GM12878 (cell line): ENCODE results near the gene MGME1. TPM values are rescaled to one million over a fixed set of nuclear protein-coding genes. Genes with fewer than 3 reads are reported as not detected.

Experiments used
- ATAC-seq: fragments of 200-7000 bp; cut with Tn5 transposase; 3 replicates; pipeline ENCODE4 v1.9.1; 2020; ENCODE audit warnings: mild to moderate bottlenecking, moderate library complexity
- BruUV-seq: library from RNA; stranded (reverse); fragments of 400-500 nt; replicated peaks from 2 replicates; lab custom pipeline; 2021; lab: Mats Ljungman, UMichigan
- CTCF ChIA-PET: fragments of 300-600 bp; sonication (Branson Sonifier 250); formaldehyde crosslinking; extraction: SDS; loops from one replicate; lab custom pipeline; 2021; ENCODE audit warnings: inconsistent platforms; lab: Yijun Ruan, JAX
- POLR2A ChIA-PET: fragments of 350-600 bp; formaldehyde crosslinking; extraction: SDS; loops from one replicate; lab custom pipeline; 2021; ENCODE audit warnings: inconsistent platforms; lab: Charles Lee
- RAD21 ChIA-PET: fragments of 300-600 bp; sonication (Branson Sonifier 250); formaldehyde crosslinking; loops from one replicate; lab custom pipeline; 2023; ENCODE audit warnings: antibody characterized with exemption; ENCODE audit not compliant: unreplicated experiment; lab: Charles Lee
- SMC1A ChIA-PET: fragments of 300-600 bp; sonication (Branson Sonifier 250); formaldehyde crosslinking; loops from one replicate; lab custom pipeline; 2023; ENCODE audit not compliant: unreplicated experiment, uncharacterized antibody; lab: Charles Lee
- DNase-seq: peaks from one replicate; pipeline ENCODE4 v3.0.0-alpha.2; 2011; ENCODE audit warnings: low read depth, low spot score
- FAIRE-seq: peaks from 3 replicates; lab custom pipeline; 2011; peaks lifted over from hg19 to GRCh38; lab: Jason Lieb, UNC
- H2AFZ ChIP-seq: 2 replicates; pipeline ENCODE4 v1.6.0; 2011; ENCODE audit warnings: low read depth, low read length, control low read depth; ENCODE audit not compliant: control insufficient read depth
- H3K27ac ChIP-seq: 2 replicates; pipeline ENCODE4 v1.5.1; 2011; ENCODE audit warnings: control low read depth; ENCODE audit not compliant: control insufficient read depth, insufficient read depth
- H3K27me3 ChIP-seq, 2 experiments: replicated peaks in 1 of 2; 2 replicates each; pipeline versions ENCODE4 v1.6.0 to v1.6.1; 2011; ENCODE audit warnings: low read length in 1 of 2; ENCODE audit not compliant: control insufficient read depth in 2 of 2, insufficient read depth in 2 of 2
- H3K36me3 ChIP-seq, 2 experiments: 2 replicates each; pipeline ENCODE4 v1.5.1; 2011; ENCODE audit warnings: low read length in 1 of 2; ENCODE audit not compliant: control insufficient read depth in 2 of 2, insufficient read depth in 2 of 2
- H3K4me1 ChIP-seq: 2 replicates; pipeline ENCODE4 v1.6.1; 2011; ENCODE audit warnings: mild to moderate bottlenecking, low read length, moderate library complexity, mixed read lengths; ENCODE audit not compliant: control insufficient read depth, insufficient read depth
- H3K4me2 ChIP-seq: 2 replicates; pipeline ENCODE4 v1.6.0; 2011; ENCODE audit warnings: control low read depth; ENCODE audit not compliant: control insufficient read depth, insufficient read depth
- H3K4me3 ChIP-seq: fragments of 200-600 bp; sonication (generic); 2 replicates; pipeline ENCODE4 v1.5.1; 2016
- H3K79me2 ChIP-seq: 2 replicates; pipeline ENCODE4 v1.6.0; 2011; ENCODE audit warnings: low read length; ENCODE audit not compliant: control insufficient read depth, insufficient read depth
- H3K9ac ChIP-seq: 2 replicates; pipeline ENCODE4 v1.8.0; 2011; ENCODE audit warnings: low read length, control low read depth, mixed read lengths; ENCODE audit not compliant: control insufficient read depth, insufficient read depth
- H3K9me3 ChIP-seq: replicated peaks from 3 replicates; pipeline ENCODE4 v1.5.1; 2011; ENCODE audit warnings: mild to moderate bottlenecking, low read length; ENCODE audit not compliant: control insufficient read depth, insufficient read depth
- H4K20me1 ChIP-seq: 2 replicates; pipeline ENCODE4 v1.6.0; 2011; ENCODE audit not compliant: control insufficient read depth, insufficient read depth
- ATF7 ChIP-seq: fragments of 450-650 bp; IDR thresholded peaks from 2 replicates; pipeline ENCODE4 v1.6.1; 2016; ENCODE audit warnings: low read depth, mild to moderate bottlenecking
- CHD1 ChIP-seq: IDR thresholded peaks from 2 replicates; pipeline ENCODE4 v1.6.1; 2012; ENCODE audit warnings: low read depth, low read length, improper control_type of control experiment
- CREM ChIP-seq: IDR thresholded peaks from 2 replicates; pipeline ENCODE4 v1.6.1; 2014; ENCODE audit warnings: antibody characterized with exemption, low read depth
- EP300 ChIP-seq, 2 experiments: fragments of 150-350 bp in 1 of 2; IDR thresholded peaks; 2 replicates each; pipeline ENCODE4 v1.6.1; 2011 to 2012; ENCODE audit warnings: low read depth in 2 of 2, low read length in 2 of 2, borderline replicate concordance in 1 of 2, improper control_type of control experiment in 1 of 2, inconsistent platforms in 1 of 2; ENCODE audit not compliant: control insufficient read depth in 1 of 2
- HDAC2 ChIP-seq: fragments of 200-600 bp; sonication (generic); IDR thresholded peaks from 2 replicates; pipeline ENCODE4 v1.6.1; 2017
- IKZF1 ChIP-seq: fragments of 450-650 bp; conservative IDR thresholded peaks from 2 replicates; pipeline ENCODE4 v1.6.1; 2017; ENCODE audit warnings: antibody characterized with exemption, mild to moderate bottlenecking
- KDM1A ChIP-seq: fragments of 200-600 bp; sonication (generic); IDR thresholded peaks from 2 replicates; pipeline ENCODE4 v1.6.1; 2016; ENCODE audit warnings: borderline replicate concordance
- LARP7 ChIP-seq: fragments of 450-650 bp; IDR thresholded peaks from 2 replicates; pipeline ENCODE4 v1.6.1; 2017; ENCODE audit warnings: mild to moderate bottlenecking
- MEF2A ChIP-seq: IDR thresholded peaks from 2 replicates; pipeline ENCODE4 v1.6.1; 2011; ENCODE audit warnings: low read depth, mild to moderate bottlenecking, low read length, moderate library complexity; ENCODE audit not compliant: insufficient read depth
- NFIC ChIP-seq: IDR thresholded peaks from 2 replicates; pipeline ENCODE4 v1.6.1; 2012; ENCODE audit warnings: low read depth, mild to moderate bottlenecking, inconsistent platforms, low read length, moderate library complexity
- NFYB ChIP-seq: IDR thresholded peaks from 2 replicates; pipeline ENCODE4 v1.6.1; 2011; ENCODE audit warnings: low read depth, mild to moderate bottlenecking, low read length, improper control_type of control experiment, moderate library complexity; ENCODE audit not compliant: insufficient read depth
- NR2F1 ChIP-seq: fragments of 450-650 bp; conservative IDR thresholded peaks from 2 replicates; pipeline ENCODE4 v1.6.1; 2017; ENCODE audit warnings: mild to moderate bottlenecking
- PAX5 ChIP-seq: IDR thresholded peaks from 2 replicates; pipeline ENCODE4 v1.6.1; 2011; ENCODE audit warnings: low read depth, low read length, borderline replicate concordance
- RUNX3 ChIP-seq: IDR thresholded peaks from 2 replicates; pipeline ENCODE4 v1.6.1; 2012; ENCODE audit warnings: low read length, inconsistent platforms
- SIX5 ChIP-seq: IDR thresholded peaks from 2 replicates; pipeline ENCODE4 v1.6.1; 2011; ENCODE audit warnings: mild to moderate bottlenecking, low read depth, low read length, moderate library complexity; ENCODE audit not compliant: severe bottlenecking
- SMC3 ChIP-seq: IDR thresholded peaks from 2 replicates; pipeline ENCODE4 v1.6.1; 2011; ENCODE audit warnings: low read length, improper control_type of control experiment, borderline replicate concordance
- WGBS: methylation state at CpG from one replicate; pipeline ENCODE4 v1.1.6; 2016; ENCODE audit warnings: low lambda C conversion rate; ENCODE audit not compliant: insufficient replicate concordance, insufficient coverage; ENCODE audit errors: missing lambda C conversion rate; 5-methylcytosine and 5-hydroxymethylcytosine counted together
- in situ Hi-C: fragments of 300-500 bp; cut with MboI; formaldehyde crosslinking; loops from 9 replicates; pipeline ENCODE4 v1.14.3; 2018; ENCODE audit warnings: mixed read lengths
- intact Hi-C: fragments of 100-400 bp; cut with micrococcal nuclease; formaldehyde crosslinking; loops from one replicate; pipeline ENCODE4 v1.14.2; 2022; ENCODE audit not compliant: unreplicated experiment
- polyA plus RNA-seq, 11 experiments: library from polyadenylated mRNA; depleted of rRNA in 4 of 11; unstranded in 6 of 11; stranded (reverse) in 5 of 11; fragments of >200 nt; fragmentation: Nextera tagmentation in 4 of 11; fragmentation: Illumina TruSeq in 1 of 11; extraction: Ambion mirVana in 4 of 11; extraction: Trizol in 1 of 11; gene quantifications; 1 replicate in 1 of 11; 2 replicates in 10 of 11; pipeline versions ENCODE4 v1.2.1 to v1.2.3, GENCODE V29; 2011 to 2016; ENCODE audit warnings: inconsistent platforms in 2 of 11, missing spikeins in 2 of 11, low read depth in 1 of 11
- total RNA-seq, 4 experiments: library from RNA; depleted of rRNA in 3 of 4; stranded (reverse); fragments of >200 nt in 3 of 4; fragmentation: Illumina TruSeq in 1 of 4; extraction: Trizol in 1 of 4; gene quantifications; 2 replicates each; pipeline versions ENCODE4 v1.2.1 to v1.2.3, GENCODE V29; 2013 to 2021
- TF ChIP-seq, protein P1 (sequence below): fragments of 450-650 bp; formaldehyde crosslinking; IDR thresholded peaks from 2 replicates; pipeline ENCODE4 v1.4.0; 2020; ENCODE audit warnings: mild to moderate bottlenecking, moderate library complexity
- TF ChIP-seq, protein P2 (sequence below): fragments of 450-650 bp; IDR thresholded peaks from 2 replicates; pipeline ENCODE4 v1.6.1; 2016; ENCODE audit warnings: mild to moderate bottlenecking, moderate library complexity, borderline replicate concordance

Gene MGME1
- total and polyA plus RNA-seq, 10 of the 15 experiments (the other 5 are each of a cell fraction or from before 2014, with no cell fraction given), result 13.4 to 44.8 (median 30.6) TPM

DNA sequence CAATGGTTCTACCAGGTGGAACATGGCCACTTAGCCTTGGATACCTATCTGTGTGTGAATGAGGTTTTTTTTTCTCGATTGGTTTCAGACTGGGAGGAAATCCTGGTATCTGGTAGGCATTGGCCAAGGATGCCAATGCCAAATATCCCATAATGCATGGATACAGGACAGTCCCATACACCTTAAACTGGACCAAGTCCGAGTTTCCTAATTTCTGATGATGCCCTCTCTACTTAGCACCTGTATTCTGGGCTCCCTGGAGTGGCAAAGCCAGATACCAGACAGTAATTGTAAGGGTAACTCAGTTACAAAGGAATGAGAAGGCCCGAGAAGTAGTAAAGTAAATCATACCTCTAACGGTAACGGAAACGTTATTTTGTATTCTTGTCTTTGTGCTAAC is 18.1 kb upstream of the MGME1 start:
- Histone ChIP-seq H3K9ac (no peak overlapping the region), H3K4me3 (no peak overlapping the region), H3K4me2 (no peak overlapping the region), H3K9me3 (no peaks in the 10 kb centered on the region), H3K27ac (no peak overlapping the region), H3K36me3 (peaks cover 24 to 63% of the 10 kb centered on the region in 2 experiments), H4K20me1 (peaks cover 6% of the 10 kb centered on the region; the same call in 1 of the 2 replicates), H3K79me2 (peaks cover 42% of the 10 kb centered on the region), H3K27me3 (no peaks in the 10 kb centered on the region), H2AFZ (no peak overlapping the region)
- FAIRE-seq, result no peak
- no TSS peak for BruUV-seq
- in situ Hi-C loops (no loop called here), intact Hi-C loops (no loop called here)
- WGBS, result 98% methylated on average over 6 of the region's 6 CpGs
- POLR2A ChIA-PET, result no interaction called here
- RAD21 ChIA-PET, result no interaction called here
- DNase-seq, result no peak
- SMC1A ChIA-PET, result no interaction called here
- CTCF ChIA-PET, result interaction anchor here (5.6 to 8.9 kb wide), 2 partner anchors 13 to 18 kb away, joined by 20 to 88 read pairs; partner anchors contain the start of genes MGME1 and SNX5
- no peak for ATAC-seq
- TF ChIP-seq IKZF1 (no peak), CHD1 (no peak), NFIC (no peak), CREM (no peak), MEF2A (no peak), SMC3 (no peak), NR2F1 (no peak), NFYB (no peak), ATF7 (no peak), RUNX3 (no peak), KDM1A (no peak), SIX5 (no peak), PAX5 (no peak), HDAC2 (no peak), EP300 (IDR thresholded peaks at IDR 0.05; ENCODE audit: borderline replicate concordance in 1 of 2, control insufficient read depth in 1 of 2, low read depth in 2 of 2, low read length in 2 of 2) (no peak), LARP7 (no peak)
- TF ChIP-seq, protein P1, sequence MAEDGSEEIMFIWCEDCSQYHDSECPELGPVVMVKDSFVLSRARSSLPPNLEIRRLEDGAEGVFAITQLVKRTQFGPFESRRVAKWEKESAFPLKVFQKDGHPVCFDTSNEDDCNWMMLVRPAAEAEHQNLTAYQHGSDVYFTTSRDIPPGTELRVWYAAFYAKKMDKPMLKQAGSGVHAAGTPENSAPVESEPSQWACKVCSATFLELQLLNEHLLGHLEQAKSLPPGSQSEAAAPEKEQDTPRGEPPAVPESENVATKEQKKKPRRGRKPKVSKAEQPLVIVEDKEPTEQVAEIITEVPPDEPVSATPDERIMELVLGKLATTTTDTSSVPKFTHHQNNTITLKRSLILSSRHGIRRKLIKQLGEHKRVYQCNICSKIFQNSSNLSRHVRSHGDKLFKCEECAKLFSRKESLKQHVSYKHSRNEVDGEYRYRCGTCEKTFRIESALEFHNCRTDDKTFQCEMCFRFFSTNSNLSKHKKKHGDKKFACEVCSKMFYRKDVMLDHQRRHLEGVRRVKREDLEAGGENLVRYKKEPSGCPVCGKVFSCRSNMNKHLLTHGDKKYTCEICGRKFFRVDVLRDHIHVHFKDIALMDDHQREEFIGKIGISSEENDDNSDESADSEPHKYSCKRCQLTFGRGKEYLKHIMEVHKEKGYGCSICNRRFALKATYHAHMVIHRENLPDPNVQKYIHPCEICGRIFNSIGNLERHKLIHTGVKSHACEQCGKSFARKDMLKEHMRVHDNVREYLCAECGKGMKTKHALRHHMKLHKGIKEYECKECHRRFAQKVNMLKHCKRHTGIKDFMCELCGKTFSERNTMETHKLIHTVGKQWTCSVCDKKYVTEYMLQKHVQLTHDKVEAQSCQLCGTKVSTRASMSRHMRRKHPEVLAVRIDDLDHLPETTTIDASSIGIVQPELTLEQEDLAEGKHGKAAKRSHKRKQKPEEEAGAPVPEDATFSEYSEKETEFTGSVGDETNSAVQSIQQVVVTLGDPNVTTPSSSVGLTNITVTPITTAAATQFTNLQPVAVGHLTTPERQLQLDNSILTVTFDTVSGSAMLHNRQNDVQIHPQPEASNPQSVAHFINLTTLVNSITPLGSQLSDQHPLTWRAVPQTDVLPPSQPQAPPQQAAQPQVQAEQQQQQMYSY (CRISPR knock-in tag), result no peak
- TF ChIP-seq, protein P2, sequence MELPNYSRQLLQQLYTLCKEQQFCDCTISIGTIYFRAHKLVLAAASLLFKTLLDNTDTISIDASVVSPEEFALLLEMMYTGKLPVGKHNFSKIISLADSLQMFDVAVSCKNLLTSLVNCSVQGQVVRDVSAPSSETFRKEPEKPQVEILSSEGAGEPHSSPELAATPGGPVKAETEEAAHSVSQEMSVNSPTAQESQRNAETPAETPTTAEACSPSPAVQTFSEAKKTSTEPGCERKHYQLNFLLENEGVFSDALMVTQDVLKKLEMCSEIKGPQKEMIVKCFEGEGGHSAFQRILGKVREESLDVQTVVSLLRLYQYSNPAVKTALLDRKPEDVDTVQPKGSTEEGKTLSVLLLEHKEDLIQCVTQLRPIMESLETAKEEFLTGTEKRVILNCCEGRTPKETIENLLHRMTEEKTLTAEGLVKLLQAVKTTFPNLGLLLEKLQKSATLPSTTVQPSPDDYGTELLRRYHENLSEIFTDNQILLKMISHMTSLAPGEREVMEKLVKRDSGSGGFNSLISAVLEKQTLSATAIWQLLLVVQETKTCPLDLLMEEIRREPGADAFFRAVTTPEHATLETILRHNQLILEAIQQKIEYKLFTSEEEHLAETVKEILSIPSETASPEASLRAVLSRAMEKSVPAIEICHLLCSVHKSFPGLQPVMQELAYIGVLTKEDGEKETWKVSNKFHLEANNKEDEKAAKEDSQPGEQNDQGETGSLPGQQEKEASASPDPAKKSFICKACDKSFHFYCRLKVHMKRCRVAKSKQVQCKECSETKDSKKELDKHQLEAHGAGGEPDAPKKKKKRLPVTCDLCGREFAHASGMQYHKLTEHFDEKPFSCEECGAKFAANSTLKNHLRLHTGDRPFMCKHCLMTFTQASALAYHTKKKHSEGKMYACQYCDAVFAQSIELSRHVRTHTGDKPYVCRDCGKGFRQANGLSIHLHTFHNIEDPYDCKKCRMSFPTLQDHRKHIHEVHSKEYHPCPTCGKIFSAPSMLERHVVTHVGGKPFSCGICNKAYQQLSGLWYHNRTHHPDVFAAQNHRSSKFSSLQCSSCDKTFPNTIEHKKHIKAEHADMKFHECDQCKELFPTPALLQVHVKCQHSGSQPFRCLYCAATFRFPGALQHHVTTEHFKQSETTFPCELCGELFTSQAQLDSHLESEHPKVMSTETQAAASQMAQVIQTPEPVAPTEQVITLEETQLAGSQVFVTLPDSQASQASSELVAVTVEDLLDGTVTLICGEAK, result no peak
- TF ChIP-seq, all 136 proteins: peak for 0
- H3K4me1 ChIP-seq, result peaks cover 9% of the 10 kb centered on the region; the same call in 1 of the 2 replicates
